HG03025 (cell line): ENCODE measurements around the gene ANKMY1.
"Not testable (repeated sequence)": the region's sequence is repeated elsewhere in the genome, so short reads cannot be mapped to it uniquely, and the experiment has no call there.

Experiments
- ATAC-seq: cut with Tn5 transposase; IDR thresholded peaks from one replicate; pipeline ENCODE4 v1.9.1; 2021; ENCODE audit warnings: mild to moderate bottlenecking, moderate library complexity; ENCODE audit not compliant: unreplicated experiment, low FRiP score

Gene ANKMY1

DNA sequence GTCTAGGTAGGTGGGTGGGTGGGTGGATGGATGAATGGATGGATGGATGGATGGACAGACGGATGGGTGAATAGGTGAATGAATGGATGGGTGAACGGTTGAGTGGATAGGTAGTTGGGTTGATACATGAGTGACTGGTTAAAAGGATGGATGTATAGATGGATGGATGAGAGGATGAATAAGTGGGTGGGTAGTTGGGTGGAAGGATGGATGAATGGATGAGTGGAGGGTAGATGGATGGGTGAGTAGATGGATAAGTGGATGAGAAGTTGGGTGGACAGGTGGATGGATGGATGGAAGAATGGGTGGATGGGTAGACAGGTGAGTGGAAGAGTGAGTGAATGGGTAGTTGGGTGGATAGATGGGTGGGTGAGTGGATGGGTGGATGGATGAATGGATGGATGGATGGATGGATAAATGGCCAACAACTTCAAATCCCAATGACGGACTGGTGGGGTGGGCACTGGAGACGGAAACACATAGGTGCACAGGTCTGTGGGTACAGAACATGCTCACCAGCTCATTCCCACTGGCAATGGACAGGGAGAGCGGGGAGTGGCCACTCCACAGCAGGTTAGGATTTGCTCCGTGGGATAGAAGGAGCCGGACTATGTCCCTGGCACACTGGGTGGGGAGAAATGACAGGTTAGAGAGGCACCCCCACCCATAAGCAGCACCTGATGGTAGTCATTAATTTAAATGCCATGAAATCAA is 48.8 kb downstream of the ANKMY1 start:
- no peak for ATAC-seq

GRCh38 chr2:240507778-240508251 is 50.0 kb downstream of the ANKMY1 start:
- no peak for ATAC-seq

GRCh38 chr2:240507060-240507777 is 50.6 kb downstream of the ANKMY1 start:
- no peak for ATAC-seq

DNA sequence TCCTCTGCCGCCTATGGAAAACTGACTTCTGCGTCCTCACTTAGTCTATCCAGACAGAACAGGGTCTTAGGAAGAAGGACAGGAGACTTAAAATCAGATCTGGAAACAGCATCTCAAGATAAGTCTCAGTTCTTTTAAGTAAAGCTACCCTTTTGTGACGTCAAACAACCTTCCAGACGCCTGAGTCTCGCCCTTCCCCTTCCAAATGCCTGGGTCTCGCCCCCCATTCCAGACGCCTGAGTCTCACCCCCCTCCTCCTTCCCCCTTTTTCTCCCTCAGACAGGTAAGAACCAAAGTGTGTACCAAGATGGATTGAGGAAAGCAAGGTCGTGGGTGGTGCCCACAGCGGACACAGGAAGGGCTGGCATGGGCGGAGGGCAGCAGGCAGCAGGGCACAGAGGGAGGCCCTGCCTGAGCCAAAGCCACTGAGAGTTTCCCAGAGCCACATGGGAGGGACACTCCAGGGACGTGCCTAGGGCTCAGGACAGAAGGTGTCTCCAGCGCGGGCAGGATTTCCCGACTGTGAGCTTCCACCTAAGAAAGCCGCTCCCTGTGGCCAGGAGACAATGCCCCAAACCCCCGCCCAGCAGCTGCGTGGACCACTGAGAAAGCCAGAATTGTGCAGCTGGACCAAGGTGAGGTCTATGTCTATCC is 51.3 kb downstream of the ANKMY1 start:
- ATAC-seq: no peak

DNA sequence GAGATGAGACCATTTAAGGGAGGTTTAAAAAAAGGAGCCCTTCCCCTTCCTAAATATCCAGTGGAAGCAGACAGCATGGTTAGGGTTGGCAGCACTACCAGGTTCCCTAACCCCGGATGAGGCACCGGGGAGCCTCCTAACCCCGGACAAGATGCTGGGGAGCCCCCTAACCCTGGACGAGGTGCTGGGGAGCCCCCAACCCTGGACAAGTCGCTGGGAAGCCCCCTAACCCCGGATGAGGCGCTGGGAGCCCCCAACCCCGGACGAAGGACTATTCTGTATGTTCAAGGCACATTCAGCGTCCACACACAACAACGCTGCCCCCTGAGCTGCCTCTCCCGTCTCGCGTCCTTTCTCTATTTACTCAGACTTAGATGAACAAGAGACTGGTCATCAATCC is 51.9 kb downstream of the ANKMY1 start:
- ATAC-seq: no peak

DNA sequence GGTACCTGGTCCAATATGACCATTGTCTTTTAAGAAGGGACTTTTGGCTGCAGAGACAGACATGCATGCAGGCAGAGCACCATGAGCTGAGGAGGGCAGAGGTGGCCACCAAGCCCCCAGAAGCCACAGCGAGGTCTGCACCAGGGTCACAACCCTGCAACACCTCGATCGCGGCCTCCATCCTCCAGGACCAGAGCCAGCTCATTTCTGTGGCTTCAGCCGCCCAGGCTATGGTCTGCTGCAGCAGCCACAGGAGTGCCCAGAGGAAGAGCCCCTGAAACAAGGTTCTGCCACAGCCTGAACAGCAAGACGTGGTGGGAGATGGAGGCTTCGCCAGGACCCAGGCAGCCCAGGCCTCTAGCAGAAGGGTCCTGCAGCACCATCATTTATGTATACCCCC is 53.9 kb downstream of the ANKMY1 start:
- no peak for ATAC-seq

- no peak for ATAC-seq
These were observed 54.4 kb downstream of the ANKMY1 start for GRCh38 chr2:240503375-240503774.

GRCh38 chr2:240502430-240503121 is 55.2 kb downstream of the ANKMY1 start:
- no peak for ATAC-seq

- ATAC-seq: no peak
These were observed 55.7 kb downstream of the ANKMY1 start for GRCh38 chr2:240502059-240502429.

GRCh38 chr2:240501531-240501991 is 56.2 kb downstream of the ANKMY1 start:
- ATAC-seq: no peak

GRCh38 chr2:240500561-240501423 is 57.0 kb downstream of the ANKMY1 start:
- no peak for ATAC-seq

- ATAC-seq: no peak
These were observed 58.2 kb downstream of the ANKMY1 start for GRCh38 chr2:240499309-240500301.

DNA sequence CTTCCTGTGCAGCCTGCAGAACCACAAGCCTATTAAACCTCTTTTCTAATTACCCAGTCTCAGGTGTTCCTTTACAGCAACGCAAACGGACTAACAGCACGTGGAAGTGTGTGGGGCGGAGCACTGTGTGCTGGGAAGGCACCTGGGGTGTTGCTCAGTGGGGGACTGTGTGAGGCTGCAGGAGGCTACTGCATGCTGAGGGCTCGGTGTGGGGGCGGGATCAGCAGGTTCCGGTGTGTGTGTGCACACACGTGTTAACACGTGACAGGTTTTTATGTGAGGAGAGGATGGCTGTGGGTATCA is 58.9 kb downstream of the ANKMY1 start:
- ATAC-seq: no peak

DNA sequence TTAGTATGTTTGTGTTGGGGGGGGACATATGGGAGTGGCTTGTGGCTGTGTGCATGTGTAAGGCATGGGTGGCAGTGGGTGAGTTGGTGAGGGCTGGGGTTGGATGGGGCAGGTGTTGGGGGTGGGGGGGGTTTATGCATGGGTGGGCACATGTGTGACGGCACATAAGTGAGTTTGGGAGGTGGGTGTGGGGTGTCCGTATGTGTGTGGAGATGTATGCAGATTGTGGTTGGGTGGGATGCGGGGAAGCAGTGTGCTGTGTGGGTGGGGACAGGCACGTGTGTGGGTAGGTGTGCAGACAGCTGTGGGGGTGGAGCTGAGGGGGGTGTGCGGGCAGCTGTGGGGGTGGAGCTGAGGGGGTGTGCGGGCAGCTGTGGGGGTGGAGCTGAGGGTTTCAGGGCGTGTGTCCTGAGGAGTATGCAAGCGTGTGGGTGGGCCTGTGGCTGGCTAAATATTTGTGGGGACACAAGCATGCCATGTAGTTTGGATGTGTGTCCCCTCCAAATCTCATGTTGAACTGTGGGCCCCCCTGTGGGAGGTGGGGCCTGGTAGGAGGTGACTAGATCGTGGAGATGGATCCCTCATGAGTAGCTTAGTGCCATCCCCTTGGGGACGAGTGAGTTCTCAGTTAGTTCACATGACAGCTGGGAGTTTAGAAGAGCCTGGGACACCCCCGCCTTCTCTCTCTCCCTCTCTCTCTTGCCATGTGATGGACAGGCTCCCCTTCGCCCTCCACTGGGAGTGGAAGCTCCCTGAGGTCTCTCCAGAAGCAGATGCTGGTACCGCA is 59.4 kb downstream of the ANKMY1 start:
- ATAC-seq: no peak

DNA sequence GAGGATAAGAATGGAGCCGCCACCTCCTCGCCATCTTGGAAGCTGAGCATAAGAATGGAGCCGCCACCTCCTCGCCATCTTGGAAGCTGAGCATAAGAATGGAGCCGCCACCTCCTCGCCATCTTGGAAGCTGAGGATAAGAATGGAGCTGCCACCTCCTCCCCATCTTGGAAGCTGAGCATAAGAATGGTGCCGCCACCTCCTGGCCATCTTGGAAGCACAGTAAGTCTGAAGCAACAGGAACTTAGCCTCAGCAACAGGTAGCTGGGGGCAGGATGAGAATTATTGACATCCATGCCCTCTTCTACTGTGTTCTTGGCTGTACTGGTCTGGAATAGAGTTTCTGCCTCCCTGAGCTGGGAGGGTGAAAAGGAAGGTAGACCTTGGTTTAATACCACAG is 60.7 kb downstream of the ANKMY1 start:
- not testable (repeated sequence) for ATAC-seq

DNA sequence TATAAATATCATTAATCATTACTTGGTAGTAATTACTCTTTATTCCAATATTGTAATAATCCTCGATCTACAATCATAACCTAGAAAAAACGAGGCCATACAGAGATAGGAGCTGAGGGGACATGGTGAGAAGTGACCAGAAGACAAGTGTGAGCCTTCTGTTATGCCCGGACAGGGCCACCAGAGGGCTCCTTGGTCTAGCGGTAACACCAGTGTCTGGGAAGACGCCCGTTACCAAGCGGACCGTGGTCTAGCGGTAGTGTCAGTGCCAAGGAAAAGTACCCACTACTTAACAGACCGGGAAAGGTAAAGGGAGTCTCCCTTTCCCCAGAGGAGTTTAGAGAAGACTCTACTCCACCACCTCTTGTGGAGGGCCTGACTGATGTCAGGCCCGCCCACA is 62.8 kb downstream of the ANKMY1 start:
- ATAC-seq: not testable (repeated sequence)

DNA sequence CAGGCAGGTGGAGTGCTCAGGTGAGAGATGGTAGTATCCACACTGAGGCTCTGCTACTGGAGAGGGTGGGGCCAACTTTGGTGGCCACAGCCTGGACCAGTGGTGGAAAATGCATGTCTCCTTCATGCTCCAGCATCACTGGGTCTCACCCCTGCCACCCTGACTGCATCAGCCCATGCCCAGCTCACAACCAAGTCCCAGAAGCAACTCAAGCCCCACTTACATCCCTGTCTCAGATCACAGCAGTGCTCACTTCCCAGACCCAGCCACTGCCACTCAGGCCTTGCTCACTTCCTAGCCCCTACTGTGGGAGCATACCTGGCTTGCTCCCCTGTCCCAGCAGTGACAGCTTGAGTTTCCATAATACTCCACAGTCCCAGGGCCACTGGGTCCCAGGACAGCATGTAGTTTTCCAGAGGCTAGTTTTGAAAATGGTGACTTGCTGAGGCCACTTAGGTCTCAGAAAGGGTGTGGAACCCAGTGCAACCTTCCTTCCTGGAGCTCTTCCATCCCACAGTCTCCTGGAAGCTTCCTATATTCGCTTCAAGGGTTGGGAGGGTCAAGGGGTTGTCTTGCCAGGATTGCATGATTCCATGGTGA is 63.5 kb downstream of the ANKMY1 start:
- no peak for ATAC-seq

DNA sequence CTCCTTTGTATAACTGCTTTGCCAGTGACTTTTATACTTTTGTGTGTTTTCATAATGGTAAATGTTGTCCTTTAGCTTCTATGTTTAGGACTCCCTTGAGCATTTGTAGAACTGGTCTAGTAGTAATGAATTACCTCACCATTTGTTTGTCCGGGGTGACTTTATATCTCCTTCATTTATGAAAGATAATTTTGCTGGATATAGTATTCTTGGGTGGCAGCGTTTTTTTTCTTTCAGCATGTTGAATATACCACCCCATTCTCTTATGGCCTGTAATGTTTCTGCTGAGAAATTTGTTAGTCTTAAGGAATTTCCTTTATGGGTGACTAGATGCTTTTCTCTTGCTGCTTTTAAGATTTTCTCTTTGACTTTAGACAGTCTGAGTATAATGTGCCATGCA is 66.3 kb downstream of the ANKMY1 start:
- ATAC-seq: no peak
